NCI-H2171 (cell line): ENCODE measurements around the gene TPBGL.
A peak's percentile ranks its signal among the peaks of the same experiment; 100 is the strongest.

ENCODE experiments used
- DNase-seq: peaks from one replicate; lab custom pipeline; 2025; lab: John Stamatoyannopoulos, UW

The TPBGL gene

GRCh38 chr11:75240311-75241035 lies at the start of gene TPBGL:
Gene TPBGL (plus strand): TSS chr11:75240774. CDS start chr11:75241050, 276 bp downstream.
- DNase-seq = no peak

GRCh38 chr11:75191330-75191717 lies 49.2 kb upstream of the TPBGL start:
- DNase-seq = peak; percentile 36

GRCh38 chr11:75193271-75193670 lies 47.3 kb upstream of the TPBGL start:
- DNase-seq = no peak

- no peak for DNase-seq
Measured at GRCh38 chr11:75193711-75194110, 46.9 kb upstream of the TPBGL start.

GRCh38 chr11:75194147-75194546 lies 46.4 kb upstream of the TPBGL start:
- no peak for DNase-seq

GRCh38 chr11:75195167-75195962 lies 45.2 kb upstream of the TPBGL start:
- no peak for DNase-seq

GRCh38 chr11:75196426-75196825 lies 44.1 kb upstream of the TPBGL start:
- no peak for DNase-seq

- no peak for DNase-seq
Measured at GRCh38 chr11:75197512-75198277, 42.9 kb upstream of the TPBGL start.

GRCh38 chr11:75198278-75198973 lies 42.1 kb upstream of the TPBGL start:
- peak; percentile 74 for DNase-seq

- DNase-seq = no peak
Measured at GRCh38 chr11:75199412-75199955, 41.1 kb upstream of the TPBGL start.

GRCh38 chr11:75200051-75200450 lies 40.5 kb upstream of the TPBGL start:
- DNase-seq = no peak

GRCh38 chr11:75200531-75200930 lies 40.0 kb upstream of the TPBGL start:
- DNase-seq = no peak

- DNase-seq = no peak
Measured at GRCh38 chr11:75201771-75202170, 38.8 kb upstream of the TPBGL start.

GRCh38 chr11:75202195-75202594 lies 38.4 kb upstream of the TPBGL start:
- no peak for DNase-seq

- no peak for DNase-seq
Measured at GRCh38 chr11:75203138-75203537, 37.4 kb upstream of the TPBGL start.

- no peak for DNase-seq
Measured at GRCh38 chr11:75203641-75204011, 36.9 kb upstream of the TPBGL start.

GRCh38 chr11:75204012-75204674 lies 36.4 kb upstream of the TPBGL start:
- no peak for DNase-seq

GRCh38 chr11:75204685-75205563 lies 35.6 kb upstream of the TPBGL start:
- no peak for DNase-seq

- DNase-seq = no peak
Measured at GRCh38 chr11:75205564-75206020, 35.0 kb upstream of the TPBGL start.

- DNase-seq = no peak
Measured at GRCh38 chr11:75208446-75208845, 32.1 kb upstream of the TPBGL start.
